Karpas-422 (cell line): ENCODE data around the gene SLC6A6. TPM values are rescaled to one million over a fixed set of nuclear protein-coding genes. Genes with fewer than 3 reads are reported as not detected.

Experiments used
- DNase-seq: peaks from one replicate; pipeline ENCODE4 v3.0.0-alpha.2; 2015
- H2AFZ ChIP-seq: fragments of 200-600 bp; sonication (generic); 2 replicates; pipeline ENCODE4 v1.6.1; 2014; ENCODE audit warnings: antibody characterized with exemption, low read length, mixed read lengths
- H3K27ac ChIP-seq: fragments of 200-600 bp; sonication (generic); 2 replicates; pipeline ENCODE4 v1.5.1; 2014; ENCODE audit warnings: mild to moderate bottlenecking, low read length, moderate library complexity
- H3K27me3 ChIP-seq: fragments of 200-600 bp; sonication (generic); 2 replicates; pipeline ENCODE4 v1.6.1; 2014; ENCODE audit warnings: low read length, mixed read lengths
- H3K36me3 ChIP-seq: fragments of 200-600 bp; sonication (generic); 2 replicates; pipeline ENCODE4 v1.6.1; 2014; ENCODE audit warnings: low read length, mixed read lengths; ENCODE audit not compliant: insufficient read depth
- H3K4me1 ChIP-seq: fragments of 200-600 bp; sonication (generic); 2 replicates; pipeline ENCODE4 v1.6.1; 2014; ENCODE audit warnings: mild to moderate bottlenecking, low read length, mixed read lengths
- H3K4me2 ChIP-seq: fragments of 200-600 bp; sonication (generic); 2 replicates; pipeline ENCODE4 v1.6.1; 2014; ENCODE audit warnings: low read length, low read depth, mild to moderate bottlenecking; ENCODE audit not compliant: poor library complexity, severe bottlenecking
- H3K4me3 ChIP-seq: fragments of 200-600 bp; sonication (generic); 2 replicates; pipeline ENCODE4 v1.5.1; 2014; ENCODE audit warnings: mild to moderate bottlenecking, antibody characterized with exemption, low read length, mixed read lengths
- H3K79me2 ChIP-seq: fragments of 200-600 bp; sonication (generic); 2 replicates; pipeline ENCODE4 v1.6.1; 2014; ENCODE audit warnings: mild to moderate bottlenecking, low read length, mixed read lengths
- H3K9ac ChIP-seq: fragments of 200-600 bp; sonication (generic); 2 replicates; pipeline ENCODE4 v1.6.0; 2014; ENCODE audit warnings: low read length
- H3K9me2 ChIP-seq: fragments of 200-600 bp; sonication (generic), shearing (Covaris generic); replicated peaks from 2 replicates; pipeline ENCODE4 v1.6.0; 2014; ENCODE audit warnings: mild to moderate bottlenecking, low read length, moderate library complexity; ENCODE audit not compliant: insufficient read depth
- H3K9me3 ChIP-seq: fragments of 300-700, 200-600 bp; sonication (generic); 2 replicates; pipeline ENCODE4 v1.6.1; 2014; ENCODE audit warnings: low read length, mixed read lengths
- H4K20me1 ChIP-seq: fragments of 200-600 bp; sonication (generic); 2 replicates; pipeline ENCODE4 v1.6.1; 2014; ENCODE audit warnings: mild to moderate bottlenecking, antibody characterized with exemption, low read length, low read depth; ENCODE audit not compliant: insufficient read depth
- total RNA-seq: library from RNA; depleted of rRNA; stranded (reverse); fragments of >200 nt; shearing (Covaris generic); gene quantifications from 2 replicates; pipeline ENCODE4 v1.2.3, GENCODE V29; 2014; ENCODE audit warnings: low replicate concordance

Gene SLC6A6
- total RNA-seq, 1 experiment from 2014 or later: 30.2 TPM

DNA sequence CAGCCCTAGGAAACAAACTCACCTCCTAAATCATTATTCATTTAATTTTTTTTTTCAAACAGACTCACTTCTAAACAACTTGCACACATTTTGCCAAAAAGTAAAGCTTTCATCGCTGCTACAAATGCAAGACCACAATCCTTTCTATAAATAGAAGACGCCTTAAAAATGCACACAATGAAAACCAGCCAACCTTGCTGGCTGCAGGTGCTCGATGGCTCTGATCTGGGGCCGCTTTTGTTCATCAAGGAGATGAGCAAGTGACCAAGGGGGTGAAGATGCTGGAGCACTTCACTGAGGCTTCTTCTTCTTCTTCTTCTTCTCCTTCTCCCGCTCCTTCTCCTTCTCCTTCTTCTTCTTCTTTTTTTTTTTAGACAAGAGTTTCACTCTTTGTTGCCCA lies 12.7 kb upstream of the SLC6A6 start:
- Histone ChIP-seq H3K9me2 (no peaks in the 10 kb centered on the region), H4K20me1 (no peaks in the 10 kb centered on the region), H3K9me3 (no peaks in the 10 kb centered on the region), H3K27ac (no peak overlapping the region), H2AFZ (no peak overlapping the region), H3K79me2 (no peaks in the 10 kb centered on the region), H3K4me3 (no peak overlapping the region), H3K4me2 (peak overlapping the region; percentile 55), H3K4me1 (peaks cover 35% of the 10 kb centered on the region), H3K27me3 (no peaks in the 10 kb centered on the region), H3K9ac (peak overlapping the region; percentile 26; the same call in 1 of the 2 replicates), H3K36me3 (no peaks in the 10 kb centered on the region)
- DNase-seq: no peak

DNA sequence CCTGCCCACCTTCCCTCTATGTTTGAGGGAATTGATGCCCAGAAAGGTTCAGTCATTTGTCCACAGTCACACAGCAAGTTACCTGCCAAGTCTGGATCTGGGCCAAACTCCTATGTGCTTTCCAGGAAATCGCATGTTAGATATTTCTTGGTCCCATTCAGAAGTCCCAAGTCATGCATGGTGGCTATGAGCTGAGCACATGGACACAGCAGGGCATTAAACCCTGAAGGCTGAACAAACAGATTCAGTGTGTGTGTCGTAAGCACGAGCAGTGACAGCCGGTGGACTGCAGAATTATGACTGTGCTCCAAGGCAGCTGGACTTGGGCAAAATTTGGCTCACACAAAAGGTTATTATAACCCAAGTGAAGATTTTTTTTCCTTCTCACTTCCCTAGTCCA lies 11.4 kb upstream of the SLC6A6 start:
- DNase-seq: no peak
- Histone ChIP-seq H3K27me3 (no peaks in the 10 kb centered on the region), H3K4me1 (peaks cover 37% of the 10 kb centered on the region), H3K36me3 (no peaks in the 10 kb centered on the region), H3K9ac (no peak overlapping the region), H3K9me2 (no peaks in the 10 kb centered on the region), H3K4me3 (no peak overlapping the region), H3K4me2 (no peak overlapping the region), H3K9me3 (no peaks in the 10 kb centered on the region), H3K79me2 (no peaks in the 10 kb centered on the region), H4K20me1 (no peaks in the 10 kb centered on the region), H2AFZ (no peak overlapping the region), H3K27ac (no peak overlapping the region)

DNA sequence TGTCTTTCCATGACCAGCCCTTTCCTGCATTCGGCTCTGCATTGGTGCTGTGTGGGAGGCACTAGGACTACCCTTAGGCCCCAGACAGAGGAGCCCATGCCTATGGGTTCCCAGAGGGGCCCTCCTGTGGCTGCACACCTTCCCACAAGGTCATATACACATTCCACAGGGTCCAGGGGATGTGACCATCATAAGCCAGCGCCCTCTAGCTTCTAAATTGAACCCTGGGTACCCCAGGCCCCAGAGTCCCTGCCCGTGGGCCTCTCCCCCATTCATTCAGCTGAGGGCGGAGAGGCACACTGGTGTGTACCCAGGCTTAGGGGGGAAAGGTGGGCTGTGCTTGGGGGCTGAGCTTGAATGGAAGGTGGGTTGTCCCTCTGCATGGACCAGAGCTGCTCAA lies 10.2 kb upstream of the SLC6A6 start:
- no peak overlapping the region for H3K4me3 ChIP-seq
- H3K79me2 ChIP-seq: no peaks in the 10 kb centered on the region
- H3K9me2 ChIP-seq: no peaks in the 10 kb centered on the region
- H3K9me3 ChIP-seq: no peaks in the 10 kb centered on the region
- no peaks in the 10 kb centered on the region for H3K27me3 ChIP-seq
- H2AFZ ChIP-seq: no peak overlapping the region
- no peak for DNase-seq
- H3K36me3 ChIP-seq: no peaks in the 10 kb centered on the region
- no peaks in the 10 kb centered on the region for H4K20me1 ChIP-seq
- H3K9ac ChIP-seq: no peak overlapping the region
- H3K4me1 ChIP-seq: peaks cover 38% of the 10 kb centered on the region
- H3K4me2 ChIP-seq: no peak overlapping the region
- H3K27ac ChIP-seq: no peak overlapping the region

DNA sequence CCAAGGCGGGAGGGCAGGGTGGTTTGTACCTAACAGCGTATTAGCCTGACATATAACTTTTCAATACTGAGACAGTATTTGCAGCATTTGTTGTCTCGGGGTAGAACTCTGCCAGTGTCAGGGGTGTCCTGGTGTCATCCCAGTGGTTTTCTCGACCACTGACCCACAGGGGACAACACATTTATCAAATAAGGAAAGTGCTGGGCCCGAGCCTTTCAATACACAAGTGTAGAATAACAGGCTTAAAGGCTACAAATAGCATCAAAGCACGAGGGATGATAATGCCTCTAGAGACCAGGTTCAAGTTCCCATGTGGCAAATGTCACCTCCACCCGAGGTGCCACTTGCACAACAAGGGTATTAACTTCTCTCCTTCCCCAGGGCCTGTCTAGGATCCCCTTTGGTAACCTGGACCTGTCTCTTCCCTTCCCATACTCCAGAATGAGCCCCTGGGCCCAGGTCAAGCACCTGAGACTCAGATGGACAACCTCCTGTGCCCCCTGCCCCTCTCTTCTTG lies 9.5 kb upstream of the SLC6A6 start:
- no peaks in the 10 kb centered on the region for H3K9me3 ChIP-seq
- H4K20me1 ChIP-seq: 0 out of 2 replicates have a peak, but pooled peaks cover 2% of the 10 kb centered on the region
- H2AFZ ChIP-seq: no peak overlapping the region
- DNase-seq: no peak
- H3K9ac ChIP-seq: no peak overlapping the region
- H3K27me3 ChIP-seq: no peaks in the 10 kb centered on the region
- no peak overlapping the region for H3K4me3 ChIP-seq
- no peaks in the 10 kb centered on the region for H3K9me2 ChIP-seq
- no peaks in the 10 kb centered on the region for H3K79me2 ChIP-seq
- no peak overlapping the region for H3K27ac ChIP-seq
- no peaks in the 10 kb centered on the region for H3K36me3 ChIP-seq
- H3K4me2 ChIP-seq: peak overlapping the region; percentile 21
- peaks cover 38% of the 10 kb centered on the region for H3K4me1 ChIP-seq

DNA sequence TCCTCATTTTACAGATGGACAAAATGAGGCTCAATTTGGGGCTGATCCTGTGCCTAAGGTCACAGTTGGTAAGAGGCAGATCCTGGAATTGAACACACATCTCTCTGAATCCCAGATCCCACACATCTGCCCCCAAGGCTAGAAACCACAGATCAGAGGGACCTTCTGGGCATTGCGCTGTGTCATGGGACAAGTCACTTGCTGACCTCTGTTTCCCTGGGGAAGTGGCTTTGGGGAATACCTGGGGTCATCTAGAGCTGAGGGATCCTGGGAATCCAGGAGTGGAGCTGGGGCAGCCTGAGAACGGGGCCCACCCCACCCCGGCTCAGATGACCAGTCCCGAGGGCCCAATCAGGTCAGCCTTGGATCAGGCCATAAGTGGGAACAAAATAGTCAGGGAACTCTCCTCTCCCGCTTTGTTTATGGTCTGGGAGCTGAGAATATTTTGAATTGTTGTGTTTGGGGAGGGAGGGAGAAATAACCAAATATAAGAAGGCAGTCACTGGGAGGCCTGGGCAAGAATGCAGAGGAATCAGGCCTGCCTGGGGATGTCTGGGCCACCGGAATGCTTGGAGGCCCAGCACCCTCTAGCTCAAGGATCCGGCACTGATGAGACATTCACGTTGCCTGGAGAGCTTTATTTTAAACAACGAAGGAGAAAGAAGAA lies 8.8 kb upstream of the SLC6A6 start:
- H3K4me3 ChIP-seq: no peak overlapping the region
- H3K9me3 ChIP-seq: no peaks in the 10 kb centered on the region
- no peaks in the 10 kb centered on the region for H3K36me3 ChIP-seq
- no peak overlapping the region for H3K9ac ChIP-seq
- no peak overlapping the region for H3K27ac ChIP-seq
- H3K27me3 ChIP-seq: no peaks in the 10 kb centered on the region
- H3K4me1 ChIP-seq: peaks cover 37% of the 10 kb centered on the region
- no peaks in the 10 kb centered on the region for H3K79me2 ChIP-seq
- H4K20me1 ChIP-seq: 0 out of 2 replicates have a peak, but pooled peaks cover 6% of the 10 kb centered on the region
- H2AFZ ChIP-seq: no peak overlapping the region
- no peak for DNase-seq
- no peaks in the 10 kb centered on the region for H3K9me2 ChIP-seq
- H3K4me2 ChIP-seq: no peak overlapping the region

DNA sequence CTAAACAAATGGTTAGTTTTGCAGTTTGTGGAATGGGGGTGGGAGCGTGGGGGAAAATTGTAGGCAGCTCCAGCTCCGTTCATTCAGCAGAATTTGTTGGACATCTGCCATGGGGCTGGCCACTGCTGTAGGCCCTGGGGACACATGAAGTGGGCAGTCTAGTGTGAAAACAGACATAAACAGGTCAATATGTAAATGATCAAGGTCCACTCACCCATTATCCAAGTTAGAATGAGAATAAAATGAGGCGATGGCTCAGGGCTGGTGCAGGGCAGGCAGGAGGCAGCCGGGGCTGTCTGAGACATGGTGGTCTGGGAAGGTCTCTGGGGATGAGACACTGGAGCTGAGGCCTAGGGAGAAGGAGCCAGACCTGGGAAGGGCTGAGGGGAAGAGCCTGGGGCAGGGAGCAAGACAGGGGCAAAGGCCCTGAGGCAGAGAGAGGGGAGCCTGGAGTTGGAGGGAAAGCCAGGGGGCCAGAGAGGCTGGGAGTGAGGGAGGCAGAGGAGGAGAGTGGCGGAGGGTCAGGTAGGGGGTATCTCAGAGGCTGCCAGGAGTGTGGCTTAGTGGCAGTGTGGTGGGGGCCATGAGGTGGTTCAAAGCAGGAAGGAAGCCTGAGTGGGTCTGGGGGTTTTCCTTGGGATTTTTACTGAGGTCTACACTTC lies 6.2 kb upstream of the SLC6A6 start:
- Histone ChIP-seq H3K4me1 (peaks cover 26% of the 10 kb centered on the region), H3K27ac (no peak overlapping the region), H2AFZ (no peak overlapping the region), H3K4me2 (no peak overlapping the region), H3K4me3 (no peak overlapping the region), H3K79me2 (no peaks in the 10 kb centered on the region), H3K9ac (no peak overlapping the region), H4K20me1 (0 out of 2 replicates have a peak, but pooled peaks cover 6% of the 10 kb centered on the region), H3K36me3 (no peaks in the 10 kb centered on the region), H3K9me2 (no peaks in the 10 kb centered on the region), H3K9me3 (no peaks in the 10 kb centered on the region), H3K27me3 (no peaks in the 10 kb centered on the region)
- no peak for DNase-seq

DNA sequence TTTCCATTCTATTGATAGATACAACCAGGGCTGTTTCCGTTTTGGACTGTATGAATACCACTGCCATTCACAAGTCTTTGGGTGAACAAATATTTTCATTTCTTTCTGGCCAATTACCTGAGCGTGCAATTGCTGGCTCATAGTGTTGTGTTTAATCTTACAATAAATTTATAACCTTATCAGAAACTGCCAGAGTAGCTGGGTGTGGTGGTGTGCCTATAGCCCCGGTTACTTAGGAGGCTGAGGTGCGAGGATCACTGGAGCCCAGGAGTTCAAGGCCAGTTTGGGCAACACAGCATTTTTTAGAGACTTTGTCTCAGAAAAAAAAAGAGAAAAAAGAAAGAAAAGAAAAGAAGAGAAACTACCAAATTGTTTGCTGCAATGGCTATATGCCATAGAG lies 5.4 kb upstream of the SLC6A6 start:
- H3K79me2 ChIP-seq: no peaks in the 10 kb centered on the region
- H4K20me1 ChIP-seq: 0 out of 2 replicates have a peak, but pooled peaks cover 6% of the 10 kb centered on the region
- H2AFZ ChIP-seq: no peak overlapping the region
- peaks cover 32% of the 10 kb centered on the region for H3K4me1 ChIP-seq
- H3K27me3 ChIP-seq: no peaks in the 10 kb centered on the region
- H3K36me3 ChIP-seq: no peaks in the 10 kb centered on the region
- H3K9me2 ChIP-seq: no peaks in the 10 kb centered on the region
- no peak for DNase-seq
- no peak overlapping the region for H3K4me3 ChIP-seq
- H3K9me3 ChIP-seq: no peaks in the 10 kb centered on the region
- no peak overlapping the region for H3K9ac ChIP-seq
- no peak overlapping the region for H3K27ac ChIP-seq
- no peak overlapping the region for H3K4me2 ChIP-seq

DNA sequence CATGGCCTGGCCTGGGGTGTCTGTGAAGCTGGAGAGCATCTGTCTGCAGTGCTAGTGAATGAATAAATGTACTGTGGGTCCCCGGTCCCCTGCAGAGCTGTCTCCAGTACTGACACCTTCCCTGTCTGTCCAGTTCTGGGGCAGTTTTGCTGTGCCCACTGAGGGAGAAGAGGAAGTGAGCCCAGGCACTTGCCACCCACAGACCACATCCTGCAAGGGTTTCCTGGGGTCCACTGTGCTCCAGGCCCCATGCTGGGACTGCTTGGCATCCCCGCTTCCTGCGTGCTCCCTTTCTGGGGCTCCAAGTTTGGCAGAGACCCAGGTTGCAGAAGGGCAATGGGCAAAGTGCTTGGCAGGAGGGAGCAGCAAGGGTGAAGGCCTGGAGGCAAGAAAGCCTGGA lies 4.9 kb upstream of the SLC6A6 start:
- Histone ChIP-seq H3K4me2 (no peak overlapping the region), H3K9me2 (no peaks in the 10 kb centered on the region), H3K4me3 (no peak overlapping the region), H3K4me1 (peaks cover 28% of the 10 kb centered on the region), H3K27ac (no peak overlapping the region), H3K9me3 (no peaks in the 10 kb centered on the region), H3K36me3 (no peaks in the 10 kb centered on the region), H2AFZ (no peak overlapping the region), H3K27me3 (no peaks in the 10 kb centered on the region), H3K79me2 (peaks cover under 1% of the 10 kb centered on the region; the same call in 1 of the 2 replicates), H3K9ac (no peak overlapping the region), H4K20me1 (0 out of 2 replicates have a peak, but pooled peaks cover 6% of the 10 kb centered on the region)
- DNase-seq: no peak
